Omental fat pad (tissue), 4 donors: Measurements from ENCODE around the gene TMC2. TPM values are rescaled to one million over a fixed set of nuclear protein-coding genes. Genes with fewer than 3 reads are reported as not detected.

Experiments used
- ATAC-seq: fragments of 150-250 bp; one replicate; pipeline ENCODE4 v1.9.1; 2016; ENCODE audit warnings: mild to moderate bottlenecking, moderate library complexity; ENCODE audit not compliant: low FRiP score
- DNase-seq: peaks from one replicate; pipeline ENCODE4 v3.0.0-alpha.2; 2019; ENCODE audit warnings: low spot score
- CTCF ChIP-seq, 3 donors: fragments of 450-650 bp; IDR thresholded peaks; one replicate each; pipeline ENCODE4 v1.5.1; 2016 to 2017; ENCODE audit warnings: antibody characterized with exemption in 3 of 3, mild to moderate bottlenecking in 3 of 3, moderate library complexity in 2 of 3
- total RNA-seq, 4 donors: library from RNA; depleted of rRNA; stranded (reverse); fragments of >200 nt; gene quantifications; one replicate each; pipeline ENCODE4 v1.1.0, GENCODE V29; 2016

TMC2 gene
- total RNA-seq, 4 donors from 2014 or later: 0.32 to 0.88 (median 0.53) TPM

- no peak for TF ChIP-seq CTCF (IDR thresholded peaks at IDR 0.05)
- DNase-seq (no peak), ATAC-seq (no peak)
These were observed 82.4 kb downstream of the TMC2 start for GRCh38 chr20:2618815-2619214.

GRCh38 chr20:2619337-2619736, 83.0 kb downstream of the TMC2 start:
- DNase-seq: no peak
- TF ChIP-seq CTCF (IDR thresholded peaks at IDR 0.05): no peak
- ATAC-seq: no peak

GRCh38 chr20:2619961-2620595, 83.7 kb downstream of the TMC2 start:
- no peak for ATAC-seq
- no peak for TF ChIP-seq CTCF (IDR thresholded peaks at IDR 0.05)
- no peak for DNase-seq

- TF ChIP-seq CTCF (IDR thresholded peaks at IDR 0.05): no peak
- DNase-seq (no peak), ATAC-seq (peak; percentile 53)
These were observed 87.8 kb downstream of the TMC2 start for GRCh38 chr20:2624190-2624589.

- TF ChIP-seq CTCF (IDR thresholded peaks at IDR 0.05): no peak
- peak; percentile 19 for ATAC-seq
- no peak for DNase-seq
These were observed 88.7 kb downstream of the TMC2 start for GRCh38 chr20:2625062-2625461.

- no peak for ATAC-seq
- no peak for TF ChIP-seq CTCF (IDR thresholded peaks at IDR 0.05)
- no peak for DNase-seq
These were observed 90.6 kb downstream of the TMC2 start for GRCh38 chr20:2626853-2627541.

- no peak for DNase-seq
- TF ChIP-seq CTCF (IDR thresholded peaks at IDR 0.05): no peak
These were observed 94.9 kb downstream of the TMC2 start for GRCh38 chr20:2631228-2631627.

More at GRCh38 chr20:2631228-2631627, 94.9 kb downstream of the TMC2 start:
- no peak for ATAC-seq
